AG04450 (cell line): ENCODE measurements around the gene DUSP16. TPM values are rescaled to one million over a fixed set of nuclear protein-coding genes. Genes with fewer than 3 reads are reported as not detected.

Source experiments
- CTCF ChIA-PET: fragments of 300-600, 350-600 bp; formaldehyde crosslinking; extraction: SDS; loops from one replicate; lab custom pipeline; 2022; ENCODE audit warnings: antibody characterized with exemption, inconsistent platforms; lab: Charles Lee
- POLR2A ChIA-PET: fragments of 350-600 bp; formaldehyde crosslinking; extraction: SDS; loops from one replicate; lab custom pipeline; 2021; ENCODE audit warnings: antibody characterized with exemption, inconsistent platforms; lab: Yijun Ruan, JAX
- DNase-seq: peaks from one replicate; pipeline ENCODE4 v3.0.0-alpha.2; 2011; ENCODE audit warnings: low read depth, low spot score
- H3K27ac ChIP-seq: one replicate; pipeline ENCODE4 v1.5.1; 2012; ENCODE audit warnings: low read depth, low read length, control low read depth
- H3K27me3 ChIP-seq: one replicate; pipeline ENCODE4 v1.6.0; 2012; ENCODE audit warnings: low read length; ENCODE audit not compliant: control insufficient read depth, insufficient read depth
- H3K4me3 ChIP-seq: 2 replicates; pipeline ENCODE4 v1.5.1; 2011; ENCODE audit warnings: mild to moderate bottlenecking, low read depth, low read length, control low read depth
- H3K9me3 ChIP-seq: 2 replicates; pipeline ENCODE4 v1.5.1; 2012; ENCODE audit warnings: low read length; ENCODE audit not compliant: control insufficient read depth, insufficient read depth
- polyA plus RNA-seq: library from polyadenylated mRNA; depleted of rRNA; stranded (reverse); fragments of >200 nt; gene quantifications from 2 replicates; pipeline ENCODE4 v1.2.3, GENCODE V29; 2011
- TF ChIP-seq, protein P1 (sequence below): IDR thresholded peaks from 2 replicates; pipeline ENCODE4 v1.5.1; 2011; ENCODE audit warnings: low read depth, low read length, control low read depth, inconsistent platforms

Gene DUSP16
- polyA plus RNA-seq, 1 experiment = 12.8 TPM

DNA sequence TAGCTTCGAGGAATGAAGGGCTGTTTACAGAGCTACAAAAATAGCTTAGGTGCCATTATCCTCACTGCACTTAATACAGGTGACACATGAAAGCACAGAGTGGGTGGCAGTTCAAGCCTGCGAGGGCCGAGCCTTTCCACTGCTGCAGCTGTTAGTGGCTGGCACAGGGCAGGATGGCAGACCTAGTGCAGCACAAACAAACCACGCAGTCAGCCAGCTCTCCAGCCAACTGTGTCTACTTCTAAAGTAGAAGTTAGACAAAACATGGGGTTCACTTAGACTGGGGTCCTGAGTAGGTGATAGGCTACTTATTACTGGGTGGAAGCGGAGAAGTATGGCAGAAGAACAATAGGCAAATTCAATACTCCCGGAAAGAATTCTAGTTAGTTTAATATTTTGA lies 95.4 kb downstream of the DUSP16 start:
- CTCF ChIA-PET = no interaction called here

DNA sequence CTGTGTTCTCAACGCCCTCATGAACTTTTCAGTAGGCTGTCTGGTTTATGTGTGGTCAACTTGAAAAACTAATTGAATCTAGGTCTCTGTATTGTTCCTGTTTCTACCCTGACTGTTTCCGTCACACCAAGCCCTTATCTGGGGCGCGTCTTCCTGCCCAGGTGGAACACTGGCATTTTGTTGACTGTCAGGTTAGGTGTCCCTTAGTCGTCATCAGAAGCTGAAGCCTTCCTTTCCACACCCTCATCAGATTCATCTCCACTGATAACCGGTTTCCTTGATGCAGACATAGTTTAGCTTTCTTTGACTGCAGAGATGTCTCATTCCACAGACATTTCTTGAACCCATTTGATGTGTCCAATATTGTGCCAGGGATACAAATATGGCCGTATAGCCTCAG lies 96.5 kb downstream of the DUSP16 start:
- TF ChIP-seq, protein P1, sequence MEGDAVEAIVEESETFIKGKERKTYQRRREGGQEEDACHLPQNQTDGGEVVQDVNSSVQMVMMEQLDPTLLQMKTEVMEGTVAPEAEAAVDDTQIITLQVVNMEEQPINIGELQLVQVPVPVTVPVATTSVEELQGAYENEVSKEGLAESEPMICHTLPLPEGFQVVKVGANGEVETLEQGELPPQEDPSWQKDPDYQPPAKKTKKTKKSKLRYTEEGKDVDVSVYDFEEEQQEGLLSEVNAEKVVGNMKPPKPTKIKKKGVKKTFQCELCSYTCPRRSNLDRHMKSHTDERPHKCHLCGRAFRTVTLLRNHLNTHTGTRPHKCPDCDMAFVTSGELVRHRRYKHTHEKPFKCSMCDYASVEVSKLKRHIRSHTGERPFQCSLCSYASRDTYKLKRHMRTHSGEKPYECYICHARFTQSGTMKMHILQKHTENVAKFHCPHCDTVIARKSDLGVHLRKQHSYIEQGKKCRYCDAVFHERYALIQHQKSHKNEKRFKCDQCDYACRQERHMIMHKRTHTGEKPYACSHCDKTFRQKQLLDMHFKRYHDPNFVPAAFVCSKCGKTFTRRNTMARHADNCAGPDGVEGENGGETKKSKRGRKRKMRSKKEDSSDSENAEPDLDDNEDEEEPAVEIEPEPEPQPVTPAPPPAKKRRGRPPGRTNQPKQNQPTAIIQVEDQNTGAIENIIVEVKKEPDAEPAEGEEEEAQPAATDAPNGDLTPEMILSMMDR = no peak

More for the DNA sequence above, 95.4 kb downstream of the DUSP16 start:
- Histone ChIP-seq H3K4me3 (no peak overlapping the region), H3K27me3 (no peaks in the 10 kb centered on the region), H3K9me3 (no peaks in the 10 kb centered on the region; the same call in 1 of the 2 replicates), H3K27ac (no peak overlapping the region)
- TF ChIP-seq, protein P1 = no peak
- no peak for DNase-seq
- POLR2A ChIA-PET = no interaction called here

DNA sequence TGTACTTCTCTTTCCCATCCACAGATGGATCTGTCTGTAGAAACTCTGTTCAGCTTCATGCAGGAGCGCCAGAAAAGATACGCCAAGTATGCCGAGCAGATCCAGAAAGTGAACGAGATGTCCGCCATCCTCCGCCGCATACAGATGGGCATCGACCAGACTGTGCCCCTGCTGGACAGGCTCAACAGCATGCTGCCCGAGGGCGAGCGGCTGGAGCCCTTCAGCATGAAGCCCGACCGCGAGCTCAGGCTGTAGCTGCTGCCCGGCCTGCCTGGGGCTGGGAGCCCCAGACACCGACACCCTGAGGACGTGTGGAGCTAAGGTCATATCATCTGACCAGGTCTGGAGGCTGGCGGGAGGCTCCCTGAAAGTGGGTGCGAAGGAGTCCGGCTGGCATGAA lies 97.1 kb downstream of the DUSP16 start:
- CTCF ChIA-PET = no interaction called here
- TF ChIP-seq, protein P1 = no peak
- H3K27me3 ChIP-seq = no peaks in the 10 kb centered on the region
- no peak for DNase-seq
- no peak overlapping the region for H3K4me3 ChIP-seq
- POLR2A ChIA-PET = no interaction called here
- H3K27ac ChIP-seq = no peak overlapping the region
- no peaks in the 10 kb centered on the region for H3K9me3 ChIP-seq

More for the DNA sequence above, 96.5 kb downstream of the DUSP16 start:
- ChIA-PET POLR2A (no interaction called here), CTCF (no interaction called here)
- H3K9me3 ChIP-seq = no peaks in the 10 kb centered on the region
- H3K4me3 ChIP-seq = no peak overlapping the region
- H3K27me3 ChIP-seq = no peaks in the 10 kb centered on the region
- DNase-seq = no peak
- no peak overlapping the region for H3K27ac ChIP-seq

DNA sequence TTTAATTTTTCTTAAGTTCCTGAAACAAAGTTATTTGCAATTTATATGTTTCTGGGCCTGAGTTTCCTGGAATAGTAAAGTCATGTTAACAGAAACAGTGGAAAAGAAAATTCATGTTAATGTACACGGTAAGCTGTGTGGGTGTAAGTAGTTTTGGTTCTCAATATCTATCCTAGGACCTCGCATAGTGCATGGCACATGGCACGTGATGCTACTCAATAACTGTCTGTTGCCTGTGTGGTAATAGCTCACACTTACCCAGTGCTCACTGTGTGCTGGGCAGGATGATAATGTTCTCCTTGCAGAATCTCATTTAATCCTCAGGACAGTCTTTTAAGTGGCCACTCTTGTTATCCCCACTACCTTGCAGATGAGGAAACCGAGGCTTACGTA lies 100.7 kb downstream of the DUSP16 start:
- POLR2A ChIA-PET = no interaction called here
- H3K27me3 ChIP-seq = no peaks in the 10 kb centered on the region
- no peak overlapping the region for H3K27ac ChIP-seq
- TF ChIP-seq, protein P1 = no peak
- no peak overlapping the region for H3K4me3 ChIP-seq
- CTCF ChIA-PET = no interaction called here
- no peaks in the 10 kb centered on the region; the same call in 1 of the 2 replicates for H3K9me3 ChIP-seq
- no peak for DNase-seq

DNA sequence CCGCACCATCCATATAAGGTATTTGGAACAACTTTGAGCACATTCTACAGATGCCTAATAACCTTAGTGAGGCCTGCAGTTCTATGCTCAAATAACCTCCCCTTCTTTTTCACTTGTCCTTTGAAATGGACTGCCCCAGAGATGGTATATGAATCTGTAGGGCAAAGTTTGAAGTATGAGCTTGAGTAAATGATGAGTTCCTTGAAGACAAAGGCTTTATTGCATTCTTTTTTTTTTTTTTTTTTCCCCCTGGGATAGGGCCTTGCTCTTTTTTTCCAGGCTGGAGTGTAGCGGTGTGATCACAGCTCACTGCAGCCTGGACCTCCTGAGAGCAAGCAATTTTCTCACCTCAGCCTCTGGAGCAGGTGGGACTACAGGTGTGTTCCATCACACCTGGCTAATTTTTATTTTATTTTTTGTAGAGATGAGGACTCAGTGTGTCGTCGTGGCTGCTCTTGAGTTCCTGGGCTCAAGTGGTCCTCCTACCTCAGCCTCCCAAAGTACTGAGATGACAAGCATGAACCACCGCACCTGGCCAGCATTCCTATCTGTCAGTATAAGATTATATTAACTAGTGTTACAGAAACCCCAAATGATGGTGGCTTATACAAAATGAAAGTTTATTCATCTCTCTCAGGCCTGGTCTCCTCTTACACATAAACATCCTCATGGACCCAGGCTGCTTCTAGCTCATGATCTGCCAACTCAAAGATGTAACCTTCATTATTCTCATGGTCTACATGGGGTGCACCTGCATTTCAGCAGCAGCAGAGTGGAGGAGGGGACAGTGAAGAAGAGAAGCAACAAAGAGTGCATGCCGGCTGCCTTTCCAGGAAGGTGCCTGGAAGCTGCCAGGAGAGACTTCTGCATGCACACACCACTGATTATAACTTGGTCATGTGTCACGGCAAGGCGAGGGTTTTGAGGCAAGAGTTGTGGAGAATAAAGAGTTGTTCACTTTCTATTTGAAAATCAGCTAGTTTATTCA lies 101.4 kb downstream of the DUSP16 start:
- CTCF ChIA-PET = no interaction called here
- H3K27me3 ChIP-seq = no peaks in the 10 kb centered on the region
- POLR2A ChIA-PET = no interaction called here
- no peak overlapping the region for H3K27ac ChIP-seq
- no peak for DNase-seq
- H3K9me3 ChIP-seq = no peaks in the 10 kb centered on the region; the same call in 1 of the 2 replicates
- TF ChIP-seq, protein P1 = no peak
- no peak overlapping the region for H3K4me3 ChIP-seq
